GM18511 (cell line): ENCODE results near the gene VLDLR.
"Not testable (repeated sequence)": the region's sequence is repeated elsewhere in the genome, so short reads cannot be mapped to it uniquely, and the experiment has no call there.

Source experiments
- ATAC-seq: cut with Tn5 transposase; IDR thresholded peaks from one replicate; pipeline ENCODE4 v1.9.1; 2021; ENCODE audit warnings: mild to moderate bottlenecking, moderate library complexity; ENCODE audit not compliant: unreplicated experiment

The VLDLR gene

DNA sequence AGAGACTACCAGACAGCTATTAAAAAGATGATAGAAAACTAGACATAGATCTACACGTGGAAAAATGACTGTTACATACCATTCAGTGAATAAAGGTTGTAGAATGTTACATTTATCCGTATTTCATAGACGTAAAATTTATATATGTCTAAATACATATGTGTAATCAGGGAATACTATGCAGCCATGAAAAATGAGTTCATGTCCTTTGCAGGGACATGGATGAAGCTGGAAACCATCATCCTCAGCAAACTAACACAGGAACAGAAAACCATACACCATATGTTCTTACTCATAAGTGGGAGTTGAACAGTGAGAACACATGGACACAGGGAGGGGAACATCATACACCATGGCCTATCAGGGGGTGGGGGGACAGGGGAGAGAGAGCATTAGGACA lies 85.7 kb downstream of the VLDLR start:
- ATAC-seq = not testable (repeated sequence)
